DMS114 treated with DMSO at 0.1 percent for 48 hours (cell line): ENCODE data around the gene WDR47.

Experiments
- DNase-seq: peaks from one replicate; lab custom pipeline; 2025; ENCODE audit not compliant: unreplicated experiment; lab: John Stamatoyannopoulos, UW

WDR47 gene

DNA sequence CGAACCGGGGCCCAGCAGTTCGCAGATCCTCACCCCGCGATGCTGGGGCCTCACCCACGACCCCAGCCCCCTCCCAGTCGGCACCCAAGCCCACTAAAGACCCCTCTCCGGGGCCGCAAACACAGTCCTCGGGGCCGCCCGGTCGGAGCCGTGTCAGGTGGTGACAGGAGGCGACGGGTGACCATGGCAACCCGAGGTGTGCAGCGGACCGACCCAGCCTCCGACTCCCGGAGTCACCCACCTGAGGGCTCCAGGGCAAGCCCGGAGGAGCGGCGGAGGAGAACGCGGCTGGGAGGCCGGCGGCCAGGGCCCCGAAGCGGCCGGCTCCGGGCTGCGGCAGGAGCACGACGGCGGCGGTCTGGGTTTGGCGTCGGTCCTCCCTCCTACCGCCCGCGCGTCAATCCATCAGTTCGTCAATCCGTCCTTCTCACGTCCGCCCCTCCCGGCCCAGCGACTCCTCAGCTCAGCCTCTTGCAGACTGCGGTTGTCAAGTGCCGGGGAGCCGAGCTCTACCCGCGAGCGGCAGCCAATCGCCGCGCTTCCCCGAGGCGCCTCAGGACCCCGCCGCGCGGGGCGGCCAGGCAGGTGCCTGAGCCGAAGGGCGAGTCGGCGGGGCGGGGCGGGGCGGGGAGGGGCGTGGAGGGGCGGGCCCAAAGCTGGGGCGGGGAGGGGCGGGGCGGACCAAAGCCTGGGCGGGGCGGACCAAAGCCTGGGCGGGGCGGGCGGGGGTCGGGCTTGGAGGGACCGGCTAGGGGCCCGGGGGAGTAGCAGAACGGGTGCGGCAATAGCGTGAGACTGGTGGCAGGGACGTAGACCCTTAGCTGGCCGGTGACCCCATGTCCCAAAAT, at the start of gene WDR47:
Gene WDR47, minus strand, starts transcription at position 482 of the 848 bp plus-strand sequence. CDS start 18,590 bp downstream, outside the sequence.
- peak; percentile 81 for DNase-seq

DNA sequence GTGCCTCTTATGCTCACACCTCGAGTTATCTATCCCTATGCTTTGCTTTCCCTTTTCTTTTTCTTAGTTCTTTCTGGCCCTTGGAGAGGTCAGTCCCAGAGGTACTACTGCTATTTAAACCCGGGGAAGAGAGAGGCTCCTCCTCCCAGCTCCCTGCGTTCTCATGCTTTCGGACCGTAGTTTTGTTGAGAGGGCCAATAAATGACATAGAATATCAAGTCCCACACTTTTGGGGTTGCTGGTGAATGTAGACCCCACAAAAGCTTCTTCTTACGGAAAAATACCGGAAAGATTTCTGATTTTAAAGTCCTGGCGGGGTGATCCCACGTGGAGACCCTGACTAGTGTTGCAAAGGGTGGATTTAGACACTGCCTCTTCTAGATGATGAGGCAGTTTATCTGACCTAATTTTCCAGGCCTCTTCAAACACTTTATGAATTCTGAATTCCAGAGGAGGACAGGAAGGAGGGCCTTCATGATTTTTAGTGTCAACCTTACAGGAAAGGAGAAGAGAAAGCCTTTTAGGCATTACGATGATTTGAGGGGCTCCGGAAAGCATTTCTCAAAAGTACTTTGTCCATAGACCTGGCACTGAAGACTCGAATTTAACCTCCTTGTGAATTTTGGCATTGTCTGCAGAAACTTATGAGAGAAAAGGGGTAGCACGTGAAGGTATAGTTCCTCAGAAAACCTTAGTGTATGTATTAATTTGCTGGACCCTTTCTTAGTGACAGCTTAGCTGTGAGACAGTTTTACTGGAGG, 49.4 kb upstream of the WDR47 start:
- DNase-seq = peak; percentile 66

- DNase-seq = peak; percentile 96
These were observed 48.5 kb upstream of the WDR47 start, which contains the start of gene TMEM167B for GRCh38 chr1:109090196-109091077. Gene TMEM167B (plus strand): TSS chr1:109090764. CDS start chr1:109090873, 109 bp downstream.

DNA sequence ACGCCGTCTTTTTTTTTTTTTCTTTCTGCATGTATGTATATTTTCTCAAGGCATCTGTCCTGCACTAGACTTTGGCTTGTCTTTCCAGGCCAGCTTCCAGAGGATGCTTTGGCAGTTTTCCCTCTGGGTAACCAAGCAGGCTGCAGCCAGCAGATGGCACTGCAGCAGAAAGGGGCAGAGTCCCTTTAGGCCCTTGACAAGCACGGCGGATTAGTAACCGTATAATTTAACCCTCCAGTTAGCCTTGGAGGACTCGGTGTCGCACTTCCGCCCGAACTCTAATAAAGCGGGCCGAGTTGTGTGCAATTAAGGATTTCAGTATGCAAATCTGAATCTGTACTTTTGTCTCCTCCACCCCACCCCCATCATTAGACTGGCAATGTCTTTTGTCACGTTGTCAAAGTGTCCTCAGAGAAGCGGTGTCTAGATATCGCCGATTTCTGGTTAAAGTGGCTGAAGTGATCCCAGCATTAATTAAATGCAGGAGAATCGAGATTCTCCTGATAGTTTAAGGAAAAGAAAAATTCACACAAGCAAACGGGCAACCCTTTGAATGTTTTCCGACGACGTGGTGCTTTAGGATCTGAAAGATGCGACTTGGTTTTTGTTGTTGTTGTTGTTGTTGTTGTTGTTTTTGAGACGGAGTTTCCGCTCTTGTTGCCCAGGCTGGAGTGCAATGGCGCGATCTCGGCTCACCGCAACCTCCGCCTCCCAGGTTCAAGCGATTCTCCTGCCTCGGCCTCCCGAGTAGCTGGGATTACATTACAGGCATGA, 47.5 kb upstream of the WDR47 start:
- peak; percentile 80 for DNase-seq

DNA sequence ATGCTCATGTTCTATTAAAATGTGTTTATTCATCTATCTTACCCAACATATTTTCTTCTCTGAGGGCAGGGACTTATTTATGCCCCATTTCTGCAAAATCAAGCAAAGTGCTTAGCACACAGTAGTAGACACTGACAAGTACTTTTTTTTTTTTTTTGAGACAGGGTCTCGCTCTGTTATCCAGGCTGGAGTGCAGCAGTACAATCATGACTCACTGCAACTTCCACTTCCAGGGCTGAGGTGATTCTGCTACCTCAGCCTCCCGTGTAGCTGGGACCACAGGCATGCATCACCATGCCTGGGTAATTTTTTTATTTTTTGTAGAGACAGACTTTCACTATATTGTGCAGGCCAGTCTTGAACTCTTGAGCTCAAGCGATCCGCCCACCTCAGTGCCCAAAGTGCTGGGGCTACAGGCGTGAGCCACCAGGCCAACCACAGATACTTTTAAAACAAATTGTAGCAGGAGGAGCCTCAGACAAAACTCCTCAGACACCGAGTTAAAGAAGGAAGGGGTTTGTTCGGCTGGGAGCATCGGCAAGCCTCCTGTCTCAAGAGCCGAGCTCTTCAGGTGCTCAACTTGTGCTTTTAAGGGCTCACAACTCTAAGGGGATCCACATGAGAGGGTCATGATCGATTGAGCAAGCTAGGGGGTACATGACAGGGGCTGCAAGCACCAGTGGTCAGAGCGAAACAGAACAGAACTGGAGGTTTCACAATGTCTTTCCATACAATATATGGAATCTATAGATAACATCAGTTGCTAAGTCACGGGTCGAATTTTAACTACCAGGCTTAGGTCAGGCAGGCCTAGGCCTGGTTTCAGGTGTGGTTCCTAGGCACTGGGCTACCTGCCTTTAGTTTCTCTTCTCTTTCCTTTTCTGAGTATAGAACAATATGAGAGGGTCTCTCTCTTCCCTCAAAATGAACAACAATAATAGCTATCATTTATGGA, 42.9 kb upstream of the WDR47 start:
- DNase-seq = no peak

GRCh38 chr1:109083923-109084322, 42.0 kb upstream of the WDR47 start:
- DNase-seq = no peak

DNA sequence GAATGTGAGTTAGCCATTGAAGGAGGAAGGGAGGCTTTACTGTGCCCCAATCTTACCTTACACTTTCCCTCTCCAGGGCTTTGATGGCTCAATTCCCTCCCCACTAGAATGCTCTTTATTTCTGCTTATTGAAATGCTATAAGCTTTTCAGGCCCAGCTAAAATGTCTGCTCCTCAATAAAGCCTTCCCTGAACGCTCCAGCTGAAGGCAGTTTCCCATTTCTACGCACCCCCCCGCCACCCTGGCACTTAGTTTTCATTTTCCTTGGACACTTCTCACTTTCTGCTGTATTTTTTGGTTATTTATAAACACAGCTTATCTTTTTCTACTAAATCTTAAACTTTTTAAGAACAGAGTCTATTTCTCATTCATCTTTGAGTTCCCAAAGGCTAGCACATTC, 41.6 kb upstream of the WDR47 start:
- no peak for DNase-seq

- DNase-seq = no peak
These were observed 38.7 kb upstream of the WDR47 start for GRCh38 chr1:109080441-109081082.

GRCh38 chr1:109079240-109079622, 37.3 kb upstream of the WDR47 start:
- DNase-seq = no peak

GRCh38 chr1:109078317-109078716, 36.4 kb upstream of the WDR47 start:
- DNase-seq = no peak

DNA sequence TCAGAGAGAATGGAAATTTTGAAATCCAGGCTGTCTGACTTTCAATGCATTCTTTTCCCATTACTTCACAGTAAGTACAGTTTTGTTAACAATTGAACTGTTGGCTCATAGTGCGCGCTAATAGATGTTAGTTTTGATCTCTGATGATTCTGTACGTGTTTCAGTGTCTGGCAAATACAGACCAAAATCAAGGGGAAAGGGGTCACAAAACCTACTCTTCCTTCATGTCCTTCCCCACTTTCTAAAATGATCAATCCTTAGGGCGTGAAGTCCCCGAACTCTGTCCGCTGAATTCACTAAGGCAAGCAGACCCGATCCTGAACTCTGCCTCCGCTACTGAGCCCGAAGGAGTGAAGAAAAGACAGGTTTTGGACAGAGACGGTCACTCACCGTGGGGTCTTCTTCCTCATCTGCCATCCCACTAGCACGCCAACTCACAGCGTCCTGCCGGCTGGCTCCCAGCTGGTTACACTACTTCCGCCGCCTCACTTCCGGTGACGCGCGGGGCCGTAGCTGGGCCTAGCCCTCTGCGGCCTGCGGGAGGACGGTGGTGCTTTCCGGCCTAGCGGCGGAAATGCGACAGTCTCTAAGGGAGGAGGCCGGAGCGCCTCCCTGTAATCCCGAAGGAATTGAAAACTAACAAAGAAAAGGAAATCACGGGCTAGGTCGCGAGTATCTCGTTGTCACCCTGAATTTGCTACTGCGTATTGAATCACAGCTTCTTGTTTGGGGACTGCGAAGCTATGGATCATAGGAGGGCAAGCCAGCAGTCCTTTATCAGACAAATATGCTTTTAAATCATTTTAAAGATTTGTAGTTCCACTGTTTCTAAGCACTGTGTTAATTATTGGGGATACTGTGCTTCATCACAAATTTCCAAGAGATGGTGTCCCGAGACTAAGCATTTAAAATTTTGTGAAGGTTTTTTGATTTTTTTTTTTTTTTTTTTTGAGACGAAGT, 33.9 kb upstream of the WDR47 start, which contains the start of gene TAF13:
Gene TAF13, minus strand, starts transcription at position 473 of the 960 bp plus-strand sequence. Its CDS starts 56 bp downstream, at position 417.
- DNase-seq = peak; percentile 96

DNA sequence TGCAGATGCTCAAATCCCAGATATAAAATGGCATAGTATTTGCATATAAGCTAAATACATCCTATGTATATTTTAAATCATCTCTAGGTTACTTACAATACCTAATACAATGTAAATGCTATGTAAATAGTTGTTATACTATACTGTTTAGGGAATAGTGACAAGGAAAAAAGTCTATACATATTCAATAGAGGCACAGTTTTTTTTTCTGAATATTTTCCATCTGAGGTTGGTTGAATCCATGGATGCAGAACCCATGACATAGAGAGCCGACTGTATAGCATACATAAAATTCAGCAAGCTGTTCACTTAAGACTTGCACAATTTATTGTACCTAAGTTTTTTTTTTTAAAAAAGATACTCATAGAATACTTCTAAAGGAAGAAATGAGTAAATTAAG, 27.4 kb upstream of the WDR47 start:
- DNase-seq = no peak

GRCh38 chr1:109067883-109068282, 26.0 kb upstream of the WDR47 start:
- DNase-seq = no peak

DNA sequence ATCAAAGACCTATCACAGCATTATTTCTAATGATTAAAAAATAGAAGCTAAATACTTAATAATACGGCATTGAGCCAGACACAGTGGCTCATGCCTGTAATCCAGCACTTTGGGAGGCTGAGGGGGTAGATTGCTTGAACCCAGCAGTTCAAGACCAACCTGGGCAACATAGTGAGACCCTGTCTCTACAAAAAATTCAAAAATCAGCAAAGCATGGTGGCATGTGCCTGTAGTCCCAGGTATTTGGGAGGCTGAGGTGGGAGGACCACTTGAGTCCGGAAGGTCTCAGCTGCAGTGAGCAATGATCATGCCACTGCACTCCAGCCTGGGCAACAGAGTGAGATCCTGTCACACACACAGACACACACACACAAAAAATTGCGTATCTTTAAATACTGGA, 23.2 kb upstream of the WDR47 start:
- DNase-seq = no peak

DNA sequence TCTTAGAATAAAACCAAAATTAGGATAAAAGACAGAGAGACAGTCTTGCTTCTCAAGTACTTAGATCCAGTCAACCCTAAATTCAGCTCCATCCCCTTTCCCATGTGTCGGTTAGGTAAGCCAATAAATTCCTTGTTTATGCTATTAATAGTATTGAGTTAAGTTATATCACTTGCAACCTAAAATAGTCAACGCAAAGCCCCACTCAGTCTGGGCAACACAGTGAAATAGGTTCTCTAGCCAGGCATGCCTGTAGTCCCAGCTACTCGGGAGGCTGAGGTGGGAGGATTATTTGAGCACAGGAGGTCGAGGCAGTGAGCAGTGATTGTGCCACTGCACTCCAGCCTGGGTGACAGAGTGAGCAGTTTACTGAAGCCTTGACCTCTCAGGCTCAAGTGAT, 19.3 kb upstream of the WDR47 start:
- DNase-seq = no peak

DNA sequence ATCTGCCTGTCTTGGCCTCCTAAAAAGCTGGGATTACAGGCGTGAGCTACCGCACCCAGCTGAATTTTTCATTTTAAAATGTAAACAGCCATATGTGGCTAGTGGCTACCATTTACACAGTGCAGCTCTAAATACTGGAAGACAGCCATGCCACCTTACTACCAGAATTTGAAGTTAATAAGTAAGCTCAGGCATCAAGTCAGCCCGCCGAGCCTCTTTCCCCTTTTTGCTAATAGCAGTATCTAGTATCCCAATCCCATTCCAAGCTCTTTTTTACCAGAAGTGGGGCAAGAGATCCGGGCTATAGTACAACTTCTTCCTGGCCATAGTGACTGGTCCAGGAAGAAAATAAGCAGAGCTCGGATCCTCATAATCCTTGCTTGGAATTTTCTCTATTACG, 18.8 kb upstream of the WDR47 start:
- no peak for DNase-seq

GRCh38 chr1:109059026-109059425, 17.1 kb upstream of the WDR47 start:
- DNase-seq = no peak
